Activated CD4-positive, alpha-beta T cell treated with anti-CD3 and anti-CD28 coated beads, Interleukin-2, amount 10 ng/mL, durations not matched to agents 24 days and 14 days (primary cell): ENCODE data around the gene OGG1. TPM values are rescaled to one million over a fixed set of nuclear protein-coding genes. Genes with fewer than 3 reads are reported as not detected.
A peak's percentile ranks its signal among the peaks of the same experiment; 100 is the strongest.

Experiments
- DNase-seq: peaks from one replicate; pipeline ENCODE4 v3.0.0; 2022
- H3K27ac Mint-ChIP-seq: one replicate; pipeline ENCODE4 v1.8.0; 2022; ENCODE audit warnings: mild to moderate bottlenecking, mixed read lengths
- H3K27me3 Mint-ChIP-seq: one replicate; pipeline ENCODE4 v1.8.0; 2022; ENCODE audit warnings: mixed read lengths
- H3K36me3 Mint-ChIP-seq: one replicate; pipeline ENCODE4 v1.8.0; 2022; ENCODE audit warnings: low read depth, mild to moderate bottlenecking, mixed read lengths
- H3K4me1 Mint-ChIP-seq: one replicate; pipeline ENCODE4 v1.8.0; 2021; ENCODE audit warnings: mixed read lengths
- H3K4me3 Mint-ChIP-seq: one replicate; pipeline ENCODE4 v1.8.0; 2022; ENCODE audit warnings: mild to moderate bottlenecking, moderate library complexity, mixed read lengths
- H3K9me3 Mint-ChIP-seq: one replicate; pipeline ENCODE4 v1.8.0; 2021; ENCODE audit warnings: mixed read lengths
- intact Hi-C: fragments of 100-400 bp; cut with micrococcal nuclease; formaldehyde crosslinking; loops from one replicate; pipeline ENCODE4 v1.15.1; 2023
- total RNA-seq: library from RNA; stranded (reverse); gene quantifications from 2 replicates; pipeline ENCODE4 v1.2.3, GENCODE V29; 2022

Gene OGG1
- total RNA-seq, 1 donor from 2014 or later = 41.1 TPM

DNA sequence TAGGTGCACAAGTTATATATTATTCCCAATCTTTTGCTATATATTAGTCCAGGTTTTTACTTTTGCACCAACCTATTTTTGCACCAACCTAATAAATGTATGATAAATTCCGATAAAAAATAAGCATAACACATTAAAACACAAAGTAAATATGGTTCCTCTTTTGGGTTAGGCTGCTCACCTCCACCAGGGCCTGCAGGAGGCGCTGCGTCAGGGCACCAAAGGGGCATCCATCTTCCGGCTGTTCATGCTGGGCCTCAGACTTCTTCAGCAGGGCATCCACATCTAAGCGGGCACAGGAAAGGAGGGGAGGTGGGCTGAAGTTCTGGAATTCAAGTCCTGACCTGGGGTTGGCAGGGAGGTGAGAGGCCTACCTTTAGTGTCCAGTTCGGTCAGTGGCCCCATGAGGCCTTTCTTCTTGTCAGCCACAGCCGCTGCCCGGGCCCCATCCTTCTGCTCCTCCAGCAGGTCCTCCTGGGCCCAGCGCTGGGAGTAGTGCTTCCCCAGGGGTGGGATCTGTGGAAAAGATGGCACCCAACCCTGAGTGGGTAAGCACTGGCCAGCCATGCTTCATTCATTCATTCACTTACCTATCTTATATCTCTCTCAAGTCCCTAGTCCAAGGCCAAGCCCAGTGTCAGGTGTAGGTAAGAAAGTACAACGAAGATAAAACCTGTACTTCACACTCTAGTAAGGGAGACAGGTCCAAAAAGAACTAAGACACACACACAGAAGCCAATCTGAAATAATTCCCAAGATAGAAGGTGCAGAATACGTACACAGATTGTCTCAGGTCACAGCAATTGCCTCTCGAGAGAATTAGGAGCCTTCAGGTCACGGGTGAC is 37.3 kb downstream of the OGG1 start:
- H3K4me3 Mint-ChIP-seq = peak overlapping the region; percentile 62
- intact Hi-C loops = loop anchor here (1.0 kb wide), 1 partner anchor 9 kb away; no protein-coding TSS in a partner anchor
- no peaks in the 10 kb centered on the region for H3K27me3 Mint-ChIP-seq
- peaks cover 65% of the 10 kb centered on the region for H3K36me3 Mint-ChIP-seq
- no peaks in the 10 kb centered on the region for H3K9me3 Mint-ChIP-seq
- H3K27ac Mint-ChIP-seq = peak overlapping the region; percentile 85
- no peak for DNase-seq
- H3K4me1 Mint-ChIP-seq = peaks cover 53% of the 10 kb centered on the region

DNA sequence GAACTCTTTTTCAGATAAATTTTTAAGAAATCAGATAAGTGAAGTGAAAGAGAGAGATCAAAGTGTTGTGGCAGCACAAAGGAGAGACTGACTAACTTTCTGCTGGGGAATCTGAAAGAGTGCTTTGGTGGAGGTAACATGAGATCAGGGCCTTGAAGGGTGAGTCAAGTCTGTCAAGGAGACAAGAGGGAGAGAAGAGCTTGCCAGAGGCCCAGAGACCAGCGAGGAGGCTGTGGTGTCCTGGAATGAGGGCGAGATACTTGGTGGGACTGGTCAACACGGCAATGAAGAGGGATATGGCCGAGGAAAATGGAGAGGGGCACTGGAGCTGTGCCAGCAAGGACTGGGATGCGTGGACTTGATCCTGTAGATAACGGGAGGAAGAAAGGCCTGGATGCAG is 38.0 kb downstream of the OGG1 start:
- Mint-ChIP-seq H3K27ac (peak overlapping the region; percentile 85), H3K4me1 (peaks cover 49% of the 10 kb centered on the region), H3K9me3 (no peaks in the 10 kb centered on the region), H3K4me3 (peak overlapping the region; percentile 62), H3K27me3 (no peaks in the 10 kb centered on the region), H3K36me3 (peaks cover 62% of the 10 kb centered on the region)
- intact Hi-C loops = loop anchor here (1.0 kb wide), 1 partner anchor 9 kb away; no protein-coding TSS in a partner anchor
- DNase-seq = peak; percentile 67

DNA sequence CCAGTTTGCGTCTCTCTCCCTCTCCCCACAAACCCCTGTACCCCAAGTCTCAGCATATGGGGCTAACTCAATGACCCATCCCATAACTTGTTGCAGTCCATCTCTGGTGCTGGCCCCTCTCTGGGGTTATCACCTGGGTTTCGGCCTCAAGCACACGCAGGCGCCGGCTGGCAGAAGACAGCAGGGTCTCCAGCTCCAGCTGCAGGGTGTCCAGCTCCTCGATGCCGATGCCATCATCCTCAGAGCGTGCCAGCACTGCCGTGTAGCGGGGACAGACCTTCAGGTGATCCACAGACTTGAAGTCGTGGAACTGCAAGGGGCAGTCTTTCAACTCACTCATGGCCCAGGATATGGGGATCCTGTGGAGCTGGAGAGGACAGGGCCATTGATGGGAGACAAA is 41.4 kb downstream of the OGG1 start:
- no peak for DNase-seq
- Mint-ChIP-seq H3K9me3 (no peaks in the 10 kb centered on the region), H3K27me3 (no peaks in the 10 kb centered on the region), H3K4me1 (peaks cover 55% of the 10 kb centered on the region), H3K4me3 (peak overlapping the region; percentile 94), H3K27ac (no peak overlapping the region), H3K36me3 (peaks cover 59% of the 10 kb centered on the region)
- intact Hi-C loops = no loop called here

DNA sequence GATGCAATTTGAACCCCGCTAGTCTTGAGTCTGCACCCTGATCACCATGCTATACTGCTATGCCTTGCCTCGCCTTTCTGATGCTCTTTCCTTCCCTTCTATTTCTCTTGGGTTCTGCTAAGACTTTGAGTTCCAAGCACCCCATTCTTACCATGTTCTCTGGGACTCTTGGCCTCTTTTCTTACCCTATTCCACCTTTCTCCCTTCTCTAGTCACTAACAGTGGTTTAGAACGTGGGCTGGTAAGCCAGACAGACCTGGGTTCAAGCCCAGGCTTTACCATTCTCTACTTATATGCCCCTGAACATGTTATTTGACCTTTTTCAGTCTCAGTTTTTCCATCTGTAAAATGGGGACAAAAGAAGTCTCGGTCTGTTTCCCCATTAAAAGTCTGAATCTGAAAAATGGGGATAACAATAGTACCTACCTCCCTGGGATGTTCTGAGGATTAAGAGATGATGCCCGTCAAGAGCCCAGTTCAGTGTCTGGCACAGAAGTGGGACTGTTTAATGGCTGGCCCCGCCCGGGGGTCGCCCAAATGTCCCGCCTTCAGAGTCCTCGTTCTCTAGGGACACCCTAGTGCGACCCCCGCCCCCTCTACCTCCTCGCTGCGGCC is 42.1 kb downstream of the OGG1 start:
- H3K27ac Mint-ChIP-seq = peak overlapping the region; percentile 100
- intact Hi-C loops = loop anchor here (1.0 to 2.0 kb wide), 8 partner anchors 14 to 323 kb away; partner anchors contain the start of genes BRK1, BRPF1, CRELD1 and JAGN1
- H3K4me1 Mint-ChIP-seq = peaks cover 50% of the 10 kb centered on the region
- peaks cover 53% of the 10 kb centered on the region for H3K36me3 Mint-ChIP-seq
- no peaks in the 10 kb centered on the region for H3K27me3 Mint-ChIP-seq
- H3K4me3 Mint-ChIP-seq = peak overlapping the region; percentile 94
- DNase-seq = peak; percentile 63
- H3K9me3 Mint-ChIP-seq = no peaks in the 10 kb centered on the region

DNA sequence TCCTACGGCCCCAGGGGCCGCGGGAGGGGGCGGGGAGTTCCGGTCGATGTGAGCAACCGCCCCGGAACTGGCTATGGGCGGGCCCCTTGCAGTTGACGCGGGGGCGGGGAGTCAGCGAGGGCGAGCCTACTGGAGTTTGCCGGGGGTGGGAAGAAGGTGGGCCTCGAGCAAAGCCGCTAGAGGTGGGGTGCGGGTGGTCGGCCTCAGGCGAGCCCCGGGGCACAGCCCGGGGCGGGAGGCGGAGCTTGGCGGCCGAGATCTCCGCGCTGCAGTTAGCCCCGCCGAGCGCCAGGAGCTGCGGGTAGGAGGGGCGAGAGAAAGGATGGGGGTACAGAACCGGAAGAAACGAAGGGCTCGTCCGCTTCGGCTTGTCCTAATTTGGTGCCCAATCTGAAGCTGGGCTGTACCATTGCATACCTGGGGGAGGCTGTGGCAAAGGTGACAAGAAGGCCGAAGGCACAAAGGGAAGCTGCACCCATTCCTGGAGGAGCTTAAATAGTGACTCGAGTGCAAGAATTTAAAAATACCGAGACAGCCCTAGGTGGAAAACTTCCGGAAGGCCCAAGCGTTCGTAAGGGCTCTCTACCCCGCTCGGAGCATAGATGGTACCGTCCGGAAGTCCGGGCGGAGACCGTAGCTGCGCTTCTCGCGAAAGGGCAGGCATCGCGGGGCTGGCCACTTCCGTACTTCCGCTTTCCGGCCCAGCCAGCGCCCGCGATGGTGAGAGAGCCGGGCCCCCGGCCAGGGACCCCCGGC is 42.8 kb downstream of the OGG1 start, which contains the start of the genes ARPC4 and TADA3:
Gene ARPC4 (plus strand): TSS at position 678 of the 756 bp plus-strand sequence. CDS start 40 bp downstream, at position 718.
Gene TADA3 (minus strand): TSS at position 69 of the 756 bp plus-strand sequence. CDS start 1,007 bp downstream, outside the sequence.
- peak; percentile 98 for DNase-seq
- intact Hi-C loops = loop anchor here (1.0 to 2.0 kb wide), 10 partner anchors 14 to 322 kb away; partner anchors contain the start of genes BRK1, BRPF1, CAMK1 and CRELD1
- peaks cover 47% of the 10 kb centered on the region for H3K4me1 Mint-ChIP-seq
- no peaks in the 10 kb centered on the region for H3K27me3 Mint-ChIP-seq
- no peaks in the 10 kb centered on the region for H3K9me3 Mint-ChIP-seq
- H3K4me3 Mint-ChIP-seq = peak within 1 kb of the TSS; percentile 94
- peaks cover 54% of the 10 kb centered on the region for H3K36me3 Mint-ChIP-seq
- H3K27ac Mint-ChIP-seq = peak within 1 kb of the TSS; percentile 100

DNA sequence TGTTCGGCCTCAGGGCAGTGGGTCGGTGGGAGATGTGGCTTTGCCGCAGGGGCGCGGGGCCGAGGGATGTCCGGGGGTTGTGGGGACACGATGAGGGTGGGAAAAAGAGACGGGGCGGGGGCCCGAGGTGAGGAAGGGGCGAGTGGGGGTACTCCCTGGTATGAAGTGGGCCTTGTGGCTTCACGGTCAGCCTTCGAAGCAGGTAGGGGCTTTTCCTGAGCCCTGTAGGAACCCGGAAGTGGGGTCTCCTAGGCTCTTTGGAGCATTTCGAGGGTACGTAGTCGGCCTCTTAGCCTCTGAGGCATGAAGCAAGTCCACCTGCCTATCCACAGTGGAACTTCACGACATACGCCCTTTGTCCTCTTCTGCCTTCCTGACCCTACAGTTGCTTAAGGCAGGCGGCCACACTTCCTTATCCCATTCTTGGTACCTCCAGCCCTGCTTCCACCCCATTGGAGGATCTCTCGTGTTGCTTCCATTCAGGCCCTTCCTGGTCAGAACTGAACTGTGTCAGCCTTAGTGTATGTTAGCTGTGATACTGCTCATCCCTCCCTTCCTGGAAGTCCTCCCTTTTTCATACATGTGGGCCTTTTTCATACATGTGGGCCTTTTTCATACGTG is 43.5 kb downstream of the OGG1 start:
- H3K27me3 Mint-ChIP-seq = no peaks in the 10 kb centered on the region
- peak overlapping the region; percentile 94 for H3K4me3 Mint-ChIP-seq
- H3K4me1 Mint-ChIP-seq = peaks cover 47% of the 10 kb centered on the region
- peaks cover 58% of the 10 kb centered on the region for H3K36me3 Mint-ChIP-seq
- peak; percentile 81 for DNase-seq
- H3K9me3 Mint-ChIP-seq = no peaks in the 10 kb centered on the region
- peak overlapping the region; percentile 100 for H3K27ac Mint-ChIP-seq
- intact Hi-C loops = loop anchor here (1.0 to 2.0 kb wide), 5 partner anchors 15 to 322 kb away; partner anchors contain the start of genes BRK1, CAMK1, CRELD1 and JAGN1

DNA sequence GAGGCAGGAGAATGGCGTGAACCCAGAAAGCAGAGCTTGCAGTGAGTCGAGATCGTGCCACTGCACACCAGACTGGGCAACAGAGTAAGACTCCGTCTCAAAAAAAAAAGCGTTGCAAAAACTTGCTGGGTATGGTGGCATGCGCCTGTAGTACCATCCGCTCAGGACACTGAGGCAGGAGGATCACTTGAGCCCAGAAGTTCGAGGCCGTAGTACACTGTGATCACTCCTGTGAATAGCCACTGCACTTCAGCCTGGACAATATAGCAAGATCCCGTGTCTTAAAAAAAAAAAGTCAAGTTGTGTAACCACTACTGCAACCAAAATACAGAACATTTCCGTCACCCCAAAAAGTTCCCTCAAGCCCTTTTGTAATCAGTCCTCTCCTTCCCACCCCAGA is 44.6 kb downstream of the OGG1 start:
- Mint-ChIP-seq H3K27ac (peak overlapping the region; percentile 100), H3K9me3 (no peaks in the 10 kb centered on the region), H3K27me3 (no peaks in the 10 kb centered on the region), H3K36me3 (peaks cover 59% of the 10 kb centered on the region), H3K4me3 (peak overlapping the region; percentile 94), H3K4me1 (peaks cover 43% of the 10 kb centered on the region)
- intact Hi-C loops = no loop called here
- no peak for DNase-seq

DNA sequence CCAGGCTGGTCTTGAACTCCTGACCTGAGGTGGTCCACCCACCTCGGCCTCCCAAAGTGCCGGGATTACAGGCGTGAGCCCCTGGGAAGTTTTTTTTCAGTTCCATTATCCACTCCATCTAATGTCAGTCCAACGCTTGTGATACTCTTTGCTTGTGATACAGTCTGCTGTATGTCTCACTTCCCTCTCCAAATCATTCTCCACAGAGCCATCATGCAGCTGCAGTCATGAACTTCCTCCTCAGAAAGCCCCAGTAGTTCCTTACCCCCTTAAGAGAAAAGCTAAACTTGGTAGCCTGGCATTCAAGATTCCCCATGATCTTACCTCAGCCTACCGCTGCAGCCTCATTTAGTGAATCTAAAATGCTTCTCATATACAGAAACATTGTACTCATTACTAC is 45.5 kb downstream of the OGG1 start:
- intact Hi-C loops = no loop called here
- H3K9me3 Mint-ChIP-seq = no peaks in the 10 kb centered on the region
- H3K27ac Mint-ChIP-seq = peak overlapping the region; percentile 27
- H3K4me3 Mint-ChIP-seq = peak overlapping the region; percentile 57
- H3K27me3 Mint-ChIP-seq = no peaks in the 10 kb centered on the region
- H3K4me1 Mint-ChIP-seq = peaks cover 41% of the 10 kb centered on the region
- DNase-seq = no peak
- H3K36me3 Mint-ChIP-seq = peaks cover 59% of the 10 kb centered on the region

DNA sequence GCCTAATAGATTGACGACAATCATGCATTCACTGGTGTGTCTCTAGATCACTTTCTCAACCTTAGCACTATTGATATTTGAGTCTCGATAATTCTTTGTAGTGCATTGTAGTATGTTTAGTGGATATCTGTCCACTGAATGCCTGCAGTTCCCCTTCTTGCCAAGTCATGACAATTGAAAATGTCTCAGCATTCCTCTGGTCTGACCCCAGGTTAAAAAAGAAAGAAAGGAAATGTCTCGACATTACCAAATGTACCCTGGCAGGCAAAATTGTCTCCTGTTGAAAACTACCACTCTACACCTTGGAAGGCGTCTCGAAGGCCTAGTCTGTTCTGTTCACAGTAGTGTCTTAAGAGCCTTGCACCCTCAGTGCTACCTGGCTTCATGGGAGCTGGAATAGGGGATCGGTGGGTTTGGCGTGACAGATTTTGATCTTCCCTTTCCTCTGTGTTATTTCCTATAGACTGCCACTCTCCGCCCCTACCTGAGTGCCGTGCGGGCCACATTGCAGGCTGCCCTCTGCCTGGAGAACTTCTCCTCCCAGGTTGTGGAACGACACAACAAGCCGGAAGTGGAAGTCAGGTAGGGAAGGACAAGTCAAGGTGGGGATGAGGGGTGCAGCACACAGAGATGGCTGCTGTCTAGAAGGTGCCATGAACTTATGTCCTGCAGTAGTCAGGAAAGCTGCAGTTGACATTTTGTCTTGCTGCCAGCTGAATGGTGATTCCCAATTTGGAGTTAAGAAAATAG is 47.6 kb downstream of the OGG1 start:
- no peak for DNase-seq
- intact Hi-C loops = no loop called here
- Mint-ChIP-seq H3K4me3 (no peak overlapping the region), H3K4me1 (peaks cover 23% of the 10 kb centered on the region), H3K9me3 (no peaks in the 10 kb centered on the region), H3K27me3 (no peaks in the 10 kb centered on the region), H3K36me3 (peaks cover 62% of the 10 kb centered on the region), H3K27ac (no peak overlapping the region)

DNA sequence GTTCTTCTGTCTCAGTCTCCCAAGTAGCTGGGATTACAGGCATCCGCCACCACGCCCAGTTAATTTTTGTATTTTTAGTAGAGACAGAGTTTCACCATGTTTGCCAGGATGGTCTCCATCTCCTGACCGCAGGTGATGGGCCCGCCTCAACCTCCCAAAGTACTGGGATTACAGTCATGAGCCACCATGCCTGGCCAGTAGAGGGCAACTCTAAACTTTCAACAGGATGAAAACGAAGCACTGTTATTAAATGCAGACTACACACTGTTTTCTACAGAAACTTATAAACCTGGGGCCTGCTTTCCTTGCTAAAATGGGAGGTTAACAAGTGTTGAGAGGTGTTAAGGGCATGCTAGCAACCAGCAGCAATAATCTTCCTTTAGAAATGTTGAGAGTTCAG is 50.8 kb downstream of the OGG1 start:
- Mint-ChIP-seq H3K27me3 (no peaks in the 10 kb centered on the region), H3K4me3 (no peak overlapping the region), H3K36me3 (peaks cover 74% of the 10 kb centered on the region), H3K27ac (no peak overlapping the region), H3K4me1 (peaks cover 15% of the 10 kb centered on the region), H3K9me3 (no peaks in the 10 kb centered on the region)
- intact Hi-C loops = no loop called here
- DNase-seq = no peak

DNA sequence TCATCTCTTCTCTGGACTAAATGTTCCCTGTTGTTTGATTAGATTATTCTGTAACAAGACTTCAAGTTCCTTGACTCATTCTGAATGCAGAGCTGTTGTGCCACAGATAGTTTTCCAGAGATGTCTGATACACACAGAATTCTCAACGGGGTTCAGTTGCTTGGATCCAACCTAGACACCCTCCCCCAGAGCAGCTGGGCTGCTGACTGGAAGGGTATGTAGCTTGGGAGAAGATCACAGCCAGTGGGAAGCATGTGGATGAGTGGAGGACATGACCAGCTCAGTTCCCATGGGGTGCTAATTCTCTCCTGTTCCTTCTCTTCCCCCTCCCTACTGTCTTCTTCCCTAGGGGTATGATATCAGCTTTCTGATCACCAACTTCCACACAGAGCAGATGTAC is 53.7 kb downstream of the OGG1 start:
- Mint-ChIP-seq H3K36me3 (peaks cover 77% of the 10 kb centered on the region), H3K4me1 (peaks cover 21% of the 10 kb centered on the region), H3K27me3 (no peaks in the 10 kb centered on the region), H3K4me3 (no peak overlapping the region), H3K27ac (no peak overlapping the region), H3K9me3 (no peaks in the 10 kb centered on the region)
- intact Hi-C loops = no loop called here
- DNase-seq = no peak

DNA sequence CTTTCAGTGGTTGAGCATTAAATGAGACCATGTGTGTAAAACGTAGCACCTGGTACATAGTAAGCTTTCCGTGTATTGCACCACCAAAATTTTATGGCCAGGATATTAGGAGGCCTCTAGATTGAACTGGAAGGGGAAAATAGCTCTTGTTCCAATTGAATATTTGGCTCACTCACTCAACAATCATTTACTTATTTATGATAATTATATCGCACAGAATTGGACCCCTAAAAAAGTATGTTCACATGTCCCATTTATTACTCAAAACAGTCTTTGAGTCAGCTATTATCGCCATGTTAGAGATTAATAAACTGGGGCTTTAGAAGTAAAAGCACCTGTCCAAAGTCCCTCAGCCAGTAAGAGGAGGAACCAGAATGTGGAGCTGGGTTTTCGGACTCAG is 55.2 kb downstream of the OGG1 start:
- no peak for DNase-seq
- no peak overlapping the region for H3K4me3 Mint-ChIP-seq
- H3K4me1 Mint-ChIP-seq = peaks cover 31% of the 10 kb centered on the region
- no peaks in the 10 kb centered on the region for H3K9me3 Mint-ChIP-seq
- peaks cover 73% of the 10 kb centered on the region for H3K36me3 Mint-ChIP-seq
- H3K27ac Mint-ChIP-seq = no peak overlapping the region
- intact Hi-C loops = no loop called here
- no peaks in the 10 kb centered on the region for H3K27me3 Mint-ChIP-seq
